ENCODE results near the gene RBM28.

GRCh38 chr7:128253701-128254100 lies 90.0 kb downstream of the RBM28 start:
- no peak for TF ChIP-seq POLR2A (IDR thresholded peaks at IDR 0.05)
- TF ChIP-seq, protein P1, sequence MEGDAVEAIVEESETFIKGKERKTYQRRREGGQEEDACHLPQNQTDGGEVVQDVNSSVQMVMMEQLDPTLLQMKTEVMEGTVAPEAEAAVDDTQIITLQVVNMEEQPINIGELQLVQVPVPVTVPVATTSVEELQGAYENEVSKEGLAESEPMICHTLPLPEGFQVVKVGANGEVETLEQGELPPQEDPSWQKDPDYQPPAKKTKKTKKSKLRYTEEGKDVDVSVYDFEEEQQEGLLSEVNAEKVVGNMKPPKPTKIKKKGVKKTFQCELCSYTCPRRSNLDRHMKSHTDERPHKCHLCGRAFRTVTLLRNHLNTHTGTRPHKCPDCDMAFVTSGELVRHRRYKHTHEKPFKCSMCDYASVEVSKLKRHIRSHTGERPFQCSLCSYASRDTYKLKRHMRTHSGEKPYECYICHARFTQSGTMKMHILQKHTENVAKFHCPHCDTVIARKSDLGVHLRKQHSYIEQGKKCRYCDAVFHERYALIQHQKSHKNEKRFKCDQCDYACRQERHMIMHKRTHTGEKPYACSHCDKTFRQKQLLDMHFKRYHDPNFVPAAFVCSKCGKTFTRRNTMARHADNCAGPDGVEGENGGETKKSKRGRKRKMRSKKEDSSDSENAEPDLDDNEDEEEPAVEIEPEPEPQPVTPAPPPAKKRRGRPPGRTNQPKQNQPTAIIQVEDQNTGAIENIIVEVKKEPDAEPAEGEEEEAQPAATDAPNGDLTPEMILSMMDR (IDR thresholded peaks at IDR 0.05): no peak
